ENCODE data around the gene SULT2A1.
"Not testable (repeated sequence)": the region's sequence is repeated elsewhere in the genome, so short reads cannot be mapped to it uniquely, and the experiment has no call there.

SULT2A1 gene

GRCh38 chr19:47860602-47861297 is 25.4 kb downstream of the SULT2A1 start:
- no peak for DNase-seq (ENCODE audit: low read depth)

GRCh38 chr19:47859838-47860237 is 26.3 kb downstream of the SULT2A1 start:
- not testable (repeated sequence) for DNase-seq (ENCODE audit: low read depth)

DNA sequence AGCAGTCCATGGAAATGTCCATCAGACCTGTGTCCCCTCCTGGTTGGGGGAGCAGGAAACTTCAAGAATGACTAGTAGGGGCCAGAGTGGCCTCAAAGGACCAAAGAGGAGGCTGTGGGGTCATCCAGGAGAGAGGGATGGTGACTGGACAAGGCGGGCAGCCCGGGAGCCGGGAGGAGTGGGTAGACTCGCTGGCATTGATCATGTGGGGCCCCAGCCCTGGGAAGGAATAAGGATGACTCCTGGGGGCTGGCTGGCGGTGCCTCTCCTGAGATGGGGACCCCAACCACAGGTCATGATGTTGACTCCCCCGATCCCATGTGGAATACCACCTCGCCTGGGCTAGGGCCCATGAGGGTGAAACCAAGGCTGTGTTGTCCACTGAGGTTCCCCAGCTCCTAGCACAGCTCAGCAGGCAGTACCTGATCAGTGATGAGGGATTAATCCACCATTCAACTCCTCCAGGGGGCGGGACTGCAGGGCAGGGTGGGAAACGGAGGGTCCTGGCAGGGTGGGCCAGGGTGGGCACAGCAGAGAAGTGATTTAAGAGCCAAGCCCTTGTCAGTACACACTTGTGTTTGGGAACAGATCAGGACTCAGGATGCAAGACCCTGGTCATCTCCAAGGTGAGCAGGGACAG is 27.3 kb downstream of the SULT2A1 start, which contains the start of gene TPRX2:
Gene TPRX2, plus strand, starts transcription at position 590 of the 640 bp plus-strand sequence. Its CDS starts 12 bp downstream, at position 602.
- DNase-seq (ENCODE audit: low read depth), result not testable (repeated sequence)

GRCh38 chr19:47858231-47858630 is 27.9 kb downstream of the SULT2A1 start:
- not testable (repeated sequence) for DNase-seq (ENCODE audit: low read depth)

GRCh38 chr19:47854459-47854858 is 31.7 kb downstream of the SULT2A1 start:
- DNase-seq (ENCODE audit: low read depth), result no peak

GRCh38 chr19:47853003-47853402 is 33.1 kb downstream of the SULT2A1 start:
- DNase-seq (ENCODE audit: low read depth), result no peak

DNA sequence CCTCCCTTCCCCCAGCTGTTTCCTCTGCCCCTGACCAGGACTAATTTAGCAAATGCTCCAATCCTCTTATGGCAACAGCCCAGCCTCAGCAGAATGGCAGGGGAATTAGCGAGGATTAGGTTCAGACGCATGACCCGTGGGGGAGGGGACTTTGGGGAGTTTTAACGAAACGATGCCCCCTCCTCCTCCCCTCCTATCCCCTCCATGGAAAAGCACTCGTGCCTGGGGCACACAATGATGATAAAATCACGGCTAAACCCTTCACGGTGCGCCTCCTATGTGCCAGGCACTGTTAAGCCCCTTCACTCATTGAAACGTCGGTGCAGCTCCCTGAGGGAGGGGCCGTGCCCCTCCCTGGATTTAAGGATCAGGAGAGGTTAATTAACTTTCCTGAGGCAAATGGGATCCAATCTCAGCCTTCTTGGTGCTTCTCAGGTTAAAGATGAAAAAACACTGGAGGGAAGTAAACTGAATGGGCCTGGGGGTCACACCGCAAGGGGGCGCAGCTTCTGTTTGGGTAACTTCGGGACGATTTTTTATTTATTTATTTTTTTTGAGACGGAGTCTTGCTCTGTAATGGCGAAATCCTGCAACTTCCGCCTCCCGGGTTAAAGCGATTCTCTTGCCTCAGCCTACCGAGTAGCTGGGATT is 37.2 kb downstream of the SULT2A1 start:
- no peak for DNase-seq (ENCODE audit: low read depth)

DNA sequence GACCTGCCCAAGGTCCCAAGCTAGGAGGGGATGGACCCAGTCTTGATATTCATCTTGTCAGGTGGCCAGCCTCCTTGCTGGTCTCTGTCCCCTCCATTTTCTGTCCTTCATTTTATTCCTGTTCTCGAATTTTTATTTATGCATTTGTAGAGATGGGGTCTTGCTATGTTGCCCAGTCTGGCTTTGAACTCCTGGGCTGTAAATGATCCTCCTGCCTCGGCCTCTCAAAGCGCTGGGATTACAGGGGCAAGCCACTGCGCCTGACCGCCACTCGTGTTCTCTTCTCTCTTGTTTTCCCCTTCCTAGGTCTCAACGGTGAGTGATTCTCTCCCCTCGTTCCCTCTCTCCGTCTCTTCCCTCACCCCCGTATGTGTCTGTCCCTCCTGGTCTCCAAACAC is 37.7 kb downstream of the SULT2A1 start:
- no peak for DNase-seq (ENCODE audit: low read depth)

DNA sequence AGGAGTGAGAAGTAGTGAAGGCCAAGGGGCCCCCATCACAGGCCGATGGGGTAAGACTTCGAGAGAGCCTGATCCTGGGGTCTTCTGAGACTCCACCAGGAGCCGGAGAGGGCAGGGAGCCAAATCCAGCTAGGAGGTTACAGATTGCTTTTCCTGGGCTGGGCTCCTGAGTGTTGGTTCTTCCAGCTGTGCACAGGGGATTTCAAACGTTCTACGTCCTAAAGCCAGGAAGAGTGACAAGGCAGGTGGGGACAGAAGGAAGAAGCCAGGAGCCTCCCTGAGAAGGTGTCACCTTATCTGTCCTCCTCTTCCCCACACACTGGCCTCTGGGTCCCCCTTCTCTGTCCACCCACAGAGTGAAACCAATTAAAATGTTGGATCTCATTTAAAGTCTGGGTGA is 43.2 kb downstream of the SULT2A1 start:
- no peak for DNase-seq (ENCODE audit: low read depth)

DNA sequence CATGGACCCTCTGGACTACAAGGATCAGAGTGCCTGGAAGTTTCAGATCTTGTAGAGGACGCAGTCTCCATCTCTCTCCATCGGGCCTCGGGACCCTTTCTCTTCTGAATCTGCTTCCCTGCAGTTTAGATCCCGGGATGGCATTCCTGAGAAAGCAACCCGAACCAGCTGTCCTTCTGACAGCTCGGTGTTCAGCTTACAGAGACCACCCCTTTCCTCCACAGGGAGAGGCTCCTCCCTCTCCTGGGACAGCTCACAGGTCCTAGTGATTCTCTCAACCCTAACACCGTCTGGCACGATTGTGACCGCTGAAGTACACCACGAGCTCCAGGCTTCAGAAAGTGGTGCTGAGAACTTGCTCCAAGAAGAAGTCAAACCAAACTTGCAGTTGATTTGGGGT is 46.2 kb downstream of the SULT2A1 start:
- no peak for DNase-seq (ENCODE audit: low read depth)

DNA sequence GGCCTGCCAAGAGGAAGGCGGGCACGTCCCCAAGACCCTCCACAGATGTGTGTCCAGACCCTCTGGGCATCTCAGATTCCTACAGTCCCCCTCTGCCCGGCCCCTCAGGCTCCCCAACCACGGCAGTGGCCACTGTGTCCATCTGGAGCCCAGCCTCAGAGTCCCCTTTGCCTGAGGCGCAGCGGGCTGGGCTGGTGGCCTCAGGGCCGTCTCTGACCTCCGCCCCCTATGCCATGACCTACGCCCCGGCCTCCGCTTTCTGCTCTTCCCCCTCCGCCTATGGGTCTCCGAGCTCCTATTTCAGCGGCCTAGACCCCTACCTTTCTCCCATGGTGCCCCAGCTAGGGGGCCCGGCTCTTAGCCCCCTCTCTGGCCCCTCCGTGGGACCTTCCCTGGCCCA is 46.7 kb downstream of the SULT2A1 start:
- no peak for DNase-seq (ENCODE audit: low read depth)

- no peak for DNase-seq (ENCODE audit: low read depth)
Measured at GRCh38 chr19:47836038-47836437, 50.1 kb downstream of the SULT2A1 start.

- DNase-seq (ENCODE audit: low read depth), result no peak
Measured at GRCh38 chr19:47832723-47833122, 53.4 kb downstream of the SULT2A1 start.

DNA sequence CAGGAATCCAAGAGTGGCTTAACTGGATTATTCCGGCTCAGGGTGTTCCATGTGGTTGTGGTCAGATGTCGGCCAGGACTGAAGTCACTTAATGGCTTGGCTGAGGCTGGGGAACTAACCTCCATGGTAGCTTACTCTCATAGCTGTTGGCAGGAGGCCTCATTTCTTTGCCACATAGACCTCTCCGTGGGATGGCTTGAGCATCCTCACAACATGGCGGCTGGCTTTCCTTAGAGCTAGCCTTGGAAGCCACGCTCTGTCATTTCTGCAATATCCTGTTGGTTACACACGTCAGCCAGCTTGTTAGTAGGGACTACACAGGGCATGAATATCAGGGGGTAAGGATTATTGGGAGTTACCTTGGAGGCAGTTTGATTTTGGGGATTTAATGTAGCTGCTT is 59.3 kb downstream of the SULT2A1 start:
- DNase-seq (ENCODE audit: low read depth), result no peak

- DNase-seq (ENCODE audit: low read depth), result no peak
Measured at GRCh38 chr19:47824396-47824795, 61.7 kb downstream of the SULT2A1 start.

GRCh38 chr19:47821460-47822020 is 64.6 kb downstream of the SULT2A1 start, which contains the start of gene CRX:
Gene CRX (plus strand): TSS chr19:47821937. CDS start chr19:47834444, 12,507 bp downstream.
- DNase-seq (ENCODE audit: low read depth), result no peak
